AG20443 (cell line): ENCODE results near the gene GPR85.
"Not testable (repeated sequence)": the region's sequence is repeated elsewhere in the genome, so short reads cannot be mapped to it uniquely, and the experiment has no call there.

Experiments
- DNase-seq: peaks from one replicate; pipeline ENCODE4 v3.0.0; 2012; ENCODE audit warnings: low spot score, mixed read lengths

The GPR85 gene

GRCh38 chr7:113084496-113085172, 2.0 kb downstream of the GPR85 start:
- no peak for DNase-seq

- no peak for DNase-seq
These were observed 2.7 kb downstream of the GPR85 start for GRCh38 chr7:113083816-113084495.

GRCh38 chr7:113083132-113083815, 3.4 kb downstream of the GPR85 start:
- DNase-seq = no peak

GRCh38 chr7:113078331-113078730, 8.3 kb downstream of the GPR85 start:
- no peak for DNase-seq

- no peak for DNase-seq
These were observed 9.9 kb downstream of the GPR85 start for GRCh38 chr7:113076703-113077102.

- DNase-seq = peak; percentile 16
These were observed 15.2 kb downstream of the GPR85 start for GRCh38 chr7:113071465-113071864.

GRCh38 chr7:113062499-113062898, 24.1 kb downstream of the GPR85 start:
- DNase-seq = no peak

- no peak for DNase-seq
These were observed 26.5 kb downstream of the GPR85 start for GRCh38 chr7:113060100-113060499.

- no peak for DNase-seq
These were observed 31.7 kb downstream of the GPR85 start for GRCh38 chr7:113054938-113055337.

GRCh38 chr7:113054272-113054671, 32.4 kb downstream of the GPR85 start:
- DNase-seq = not testable (repeated sequence)

GRCh38 chr7:113049221-113049620, 37.4 kb downstream of the GPR85 start:
- DNase-seq = not testable (repeated sequence)

GRCh38 chr7:113046453-113046852, 40.2 kb downstream of the GPR85 start:
- no peak for DNase-seq

GRCh38 chr7:113045379-113045778, 41.2 kb downstream of the GPR85 start:
- DNase-seq = no peak

GRCh38 chr7:113044394-113044793, 42.2 kb downstream of the GPR85 start:
- no peak for DNase-seq

GRCh38 chr7:113040849-113041248, 45.8 kb downstream of the GPR85 start:
- DNase-seq = no peak

GRCh38 chr7:113033959-113034358, 52.7 kb downstream of the GPR85 start:
- no peak for DNase-seq
